GM12873 (cell line): Measurements from ENCODE around the gene CDH4.

ENCODE experiments used
- CTCF ChIP-seq: IDR thresholded peaks from 2 replicates; pipeline ENCODE4 v1.5.1; 2012; ENCODE audit warnings: low read depth, mild to moderate bottlenecking, moderate library complexity, low read length, control low read depth; ENCODE audit not compliant: insufficient read depth; ENCODE audit errors: missing control alignments

The CDH4 gene

GRCh38 chr20:61354501-61354900 is 102.4 kb downstream of the CDH4 start:
- no peak for TF ChIP-seq CTCF

- TF ChIP-seq CTCF: no peak
Observed at GRCh38 chr20:61354901-61355495, 102.9 kb downstream of the CDH4 start.

GRCh38 chr20:61355585-61355984 is 103.5 kb downstream of the CDH4 start:
- TF ChIP-seq CTCF: no peak

- TF ChIP-seq CTCF: no peak
Observed at GRCh38 chr20:61356196-61356595, 104.1 kb downstream of the CDH4 start.

DNA sequence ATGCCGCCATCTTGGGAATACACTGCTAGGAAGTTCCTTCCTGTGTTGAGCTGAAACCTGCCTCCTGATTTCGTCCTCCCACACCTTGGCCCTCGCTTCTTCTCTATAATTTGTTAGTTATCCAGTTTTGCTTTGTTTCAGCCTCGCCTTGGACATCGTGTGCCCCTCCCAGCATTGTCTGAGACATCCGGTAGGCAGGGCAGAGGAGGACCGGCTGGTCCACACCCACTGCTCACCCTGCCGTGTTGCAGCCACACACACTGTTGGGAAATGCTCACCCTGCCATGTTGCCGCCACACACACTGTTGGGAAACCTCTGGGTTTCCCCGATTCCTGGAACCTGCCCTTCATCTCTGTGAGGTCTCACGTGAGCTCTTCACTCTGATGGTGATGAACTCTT is 105.1 kb downstream of the CDH4 start:
- no peak for TF ChIP-seq CTCF

GRCh38 chr20:61359254-61359653 is 107.2 kb downstream of the CDH4 start:
- TF ChIP-seq CTCF: no peak

DNA sequence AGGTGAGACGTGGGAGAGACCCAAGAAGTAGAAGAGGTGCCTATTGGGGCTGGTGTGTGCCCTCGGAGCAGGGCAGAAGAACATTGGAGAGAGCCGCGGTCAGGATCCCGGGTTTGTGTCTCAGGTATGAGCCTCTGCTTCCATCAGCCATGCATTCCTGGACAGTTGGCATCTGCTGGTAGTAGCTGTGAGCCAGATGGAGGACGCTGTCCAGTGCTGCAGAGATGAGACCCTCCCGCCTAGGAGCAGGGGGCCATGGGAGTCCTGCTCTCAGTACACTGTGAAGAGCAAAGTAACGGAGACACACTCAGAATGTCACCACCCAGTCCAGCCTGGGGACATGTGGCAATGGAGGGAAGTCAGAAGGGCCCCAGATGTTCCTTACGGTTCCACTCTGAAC is 108.2 kb downstream of the CDH4 start:
- no peak for TF ChIP-seq CTCF
